HG02678 (cell line): ENCODE results near the gene FBXO45.
"Not testable (repeated sequence)": the region's sequence is repeated elsewhere in the genome, so short reads cannot be mapped to it uniquely, and the experiment has no call there.

Source experiments
- ATAC-seq: cut with Tn5 transposase; IDR thresholded peaks from one replicate; pipeline ENCODE4 v1.9.1; 2021; ENCODE audit warnings: mild to moderate bottlenecking, moderate library complexity; ENCODE audit not compliant: unreplicated experiment

Gene FBXO45

DNA sequence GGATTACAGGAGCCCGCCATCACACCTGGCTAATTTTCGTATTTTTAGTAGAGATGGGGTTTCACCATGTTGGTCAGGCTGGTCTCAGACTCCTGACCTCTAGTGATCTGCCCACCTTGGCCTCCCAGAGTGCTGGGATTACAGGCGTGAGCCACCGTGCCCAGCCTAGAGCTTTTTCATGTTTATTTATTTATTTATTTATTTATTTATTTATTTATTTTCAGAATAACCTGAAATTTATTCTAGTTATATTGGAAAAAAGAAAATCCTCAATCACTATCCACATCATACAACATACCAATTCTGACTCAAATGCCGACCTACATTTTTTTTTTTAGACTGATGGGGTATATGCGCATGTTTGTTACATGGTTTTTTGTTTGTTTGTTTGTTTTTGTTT is 46.8 kb downstream of the FBXO45 start:
- not testable (repeated sequence) for ATAC-seq

- no peak for ATAC-seq
Measured at GRCh38 chr3:196617256-196617655, 48.8 kb downstream of the FBXO45 start.

- no peak for ATAC-seq
Measured at GRCh38 chr3:196619223-196619622, 50.8 kb downstream of the FBXO45 start.

DNA sequence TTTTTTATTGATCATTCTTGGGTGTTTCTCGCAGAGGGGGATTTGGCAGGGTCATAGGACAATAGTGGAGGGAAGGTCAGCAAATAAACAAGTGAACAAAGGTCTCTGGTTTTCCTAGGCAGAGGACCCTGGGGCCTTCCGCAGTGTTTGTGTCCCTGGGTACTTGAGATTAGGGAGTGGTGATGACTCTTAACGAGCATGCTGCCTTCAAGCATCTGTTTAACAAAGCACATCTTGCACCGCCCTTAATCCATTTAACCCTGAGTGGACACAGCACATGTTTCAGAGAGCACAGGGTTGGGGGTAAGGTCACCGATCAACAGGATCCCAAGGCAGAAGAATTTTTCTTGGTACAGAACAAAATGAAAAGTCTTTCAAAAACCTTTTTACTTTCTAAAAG is 51.2 kb downstream of the FBXO45 start:
- not testable (repeated sequence) for ATAC-seq

DNA sequence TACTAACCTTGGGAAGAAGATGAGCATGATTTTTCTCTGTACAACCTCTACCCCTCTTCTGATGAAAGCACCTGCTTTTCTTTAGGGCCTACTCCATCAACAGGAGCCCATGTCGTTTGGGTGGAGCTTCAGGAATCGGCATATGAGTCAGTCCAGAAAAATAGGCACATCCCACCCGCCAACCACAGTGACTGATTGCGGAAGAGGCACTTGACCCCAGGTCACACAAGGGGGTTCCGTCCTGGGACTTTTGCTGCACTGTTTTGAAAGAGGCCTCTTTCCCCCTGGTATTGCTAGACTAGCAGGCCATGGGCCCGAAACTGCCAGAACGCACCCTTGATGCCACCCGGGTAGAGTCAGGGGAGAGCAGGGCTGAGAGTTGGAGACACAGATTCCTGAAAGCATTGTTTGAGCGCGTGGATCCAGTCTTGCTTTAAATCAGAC is 51.7 kb downstream of the FBXO45 start:
- peak; percentile 64 for ATAC-seq

DNA sequence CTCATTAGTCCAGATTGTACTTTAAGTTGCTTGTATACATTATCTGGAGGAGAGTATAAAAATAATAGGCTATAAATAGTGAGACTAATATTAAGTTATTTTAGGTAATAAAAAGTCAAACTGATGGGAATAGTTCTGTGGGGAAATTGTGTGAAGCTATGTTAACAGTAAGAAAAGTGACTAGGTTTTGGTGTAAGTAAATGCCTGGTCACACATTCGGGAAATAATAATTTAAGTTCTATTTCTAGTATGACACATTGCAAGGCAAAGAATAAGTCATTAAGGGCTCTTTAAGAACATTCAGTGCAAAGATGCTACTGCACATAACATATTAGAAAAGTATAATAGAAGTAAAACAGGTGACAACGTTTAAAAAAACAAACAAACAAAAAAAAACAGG is 52.2 kb downstream of the FBXO45 start:
- no peak for ATAC-seq

DNA sequence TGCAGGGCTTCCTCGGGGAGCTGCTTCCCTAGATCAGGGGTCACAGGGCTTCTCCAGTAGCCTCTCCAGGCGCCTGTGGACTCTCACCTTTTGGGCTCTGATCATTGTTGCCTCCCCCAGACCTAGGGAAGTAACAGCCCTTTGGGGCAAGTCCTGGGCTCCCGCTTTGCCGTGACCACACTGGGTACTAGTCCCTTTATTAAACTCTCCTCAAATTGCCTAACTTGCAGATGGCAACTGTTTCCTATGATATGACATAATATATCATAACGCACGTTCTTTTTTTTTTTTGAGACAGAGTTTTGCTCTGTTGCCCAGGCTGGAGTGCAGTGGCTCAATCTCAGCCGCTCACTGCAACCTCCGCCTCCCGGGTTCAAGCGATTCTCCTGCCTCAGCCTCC is 53.2 kb downstream of the FBXO45 start:
- ATAC-seq: no peak

- no peak for ATAC-seq
Measured at GRCh38 chr3:196624067-196624790, 55.8 kb downstream of the FBXO45 start.

DNA sequence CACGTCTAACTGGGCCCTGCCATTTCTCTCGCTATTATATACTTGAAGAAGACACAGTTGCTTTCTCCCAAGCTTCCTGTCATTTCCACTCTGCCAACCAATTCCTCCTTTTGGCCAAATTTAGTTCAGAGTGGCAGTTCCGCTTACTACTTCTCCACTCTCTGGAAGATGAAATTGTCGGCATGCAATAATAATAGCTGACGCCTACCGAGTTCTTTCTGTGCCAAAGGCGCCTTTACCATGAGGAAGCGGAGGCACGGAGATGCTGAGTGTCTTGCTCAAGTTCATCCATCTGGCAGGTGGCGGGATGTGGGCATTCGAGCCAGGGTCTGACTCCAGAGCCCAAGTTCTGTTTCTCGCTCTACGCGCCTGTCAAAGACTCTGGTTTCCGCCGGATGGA is 56.4 kb downstream of the FBXO45 start:
- no peak for ATAC-seq

GRCh38 chr3:196625331-196625730 is 56.9 kb downstream of the FBXO45 start:
- ATAC-seq: no peak

DNA sequence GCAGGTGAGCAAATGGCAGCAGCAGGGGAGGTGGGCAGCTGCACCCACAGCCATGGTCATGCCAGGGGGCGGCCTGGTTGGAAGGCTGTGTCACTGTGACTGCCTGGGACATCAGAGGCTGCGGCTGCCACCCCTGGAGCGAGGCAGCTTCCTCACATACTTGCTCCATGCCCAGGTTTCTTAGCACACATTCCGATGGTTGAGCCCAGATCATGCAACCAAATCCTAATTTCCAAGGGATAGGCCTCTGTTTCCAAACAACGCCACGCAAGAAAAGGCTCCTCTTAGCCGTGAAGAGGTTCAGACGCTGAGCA is 59.4 kb downstream of the FBXO45 start:
- ATAC-seq: no peak

GRCh38 chr3:196629228-196629627 is 60.8 kb downstream of the FBXO45 start:
- ATAC-seq: no peak

- ATAC-seq: no peak
Measured at GRCh38 chr3:196631682-196632045, 63.2 kb downstream of the FBXO45 start.

GRCh38 chr3:196632046-196632751 is 63.7 kb downstream of the FBXO45 start:
- ATAC-seq: peak; percentile 78

DNA sequence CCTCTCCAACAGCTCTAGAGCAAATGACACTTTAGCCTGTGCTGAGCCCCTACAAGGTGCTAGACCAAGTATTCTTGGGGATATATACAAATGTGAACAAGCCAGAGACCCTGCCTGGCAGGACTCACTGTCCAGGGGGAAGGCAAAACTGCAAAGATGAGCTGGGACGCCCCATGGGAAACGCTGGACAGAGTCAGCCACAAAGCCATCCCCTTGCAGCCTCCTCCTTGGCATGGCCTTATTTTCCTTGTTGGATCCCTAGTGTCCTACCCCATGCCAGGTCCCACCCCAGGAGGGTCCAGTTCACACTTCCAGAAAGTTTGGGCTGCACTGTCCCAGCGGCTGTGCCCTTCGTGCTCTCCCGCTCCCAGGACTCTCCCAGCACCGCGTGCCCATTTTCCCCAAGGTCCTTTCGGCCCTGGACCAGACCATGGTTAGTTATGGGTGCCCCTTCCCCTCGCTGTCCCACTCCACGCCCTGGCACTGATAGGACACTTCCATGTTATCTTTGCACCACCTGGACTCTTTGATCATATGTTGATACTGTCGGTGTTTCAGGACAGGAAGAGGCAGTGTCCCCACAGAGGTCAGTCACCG is 65.2 kb downstream of the FBXO45 start:
- no peak for ATAC-seq

GRCh38 chr3:196634224-196634623 is 65.8 kb downstream of the FBXO45 start:
- no peak for ATAC-seq

- ATAC-seq: no peak
Measured at GRCh38 chr3:196634829-196635228, 66.4 kb downstream of the FBXO45 start.

DNA sequence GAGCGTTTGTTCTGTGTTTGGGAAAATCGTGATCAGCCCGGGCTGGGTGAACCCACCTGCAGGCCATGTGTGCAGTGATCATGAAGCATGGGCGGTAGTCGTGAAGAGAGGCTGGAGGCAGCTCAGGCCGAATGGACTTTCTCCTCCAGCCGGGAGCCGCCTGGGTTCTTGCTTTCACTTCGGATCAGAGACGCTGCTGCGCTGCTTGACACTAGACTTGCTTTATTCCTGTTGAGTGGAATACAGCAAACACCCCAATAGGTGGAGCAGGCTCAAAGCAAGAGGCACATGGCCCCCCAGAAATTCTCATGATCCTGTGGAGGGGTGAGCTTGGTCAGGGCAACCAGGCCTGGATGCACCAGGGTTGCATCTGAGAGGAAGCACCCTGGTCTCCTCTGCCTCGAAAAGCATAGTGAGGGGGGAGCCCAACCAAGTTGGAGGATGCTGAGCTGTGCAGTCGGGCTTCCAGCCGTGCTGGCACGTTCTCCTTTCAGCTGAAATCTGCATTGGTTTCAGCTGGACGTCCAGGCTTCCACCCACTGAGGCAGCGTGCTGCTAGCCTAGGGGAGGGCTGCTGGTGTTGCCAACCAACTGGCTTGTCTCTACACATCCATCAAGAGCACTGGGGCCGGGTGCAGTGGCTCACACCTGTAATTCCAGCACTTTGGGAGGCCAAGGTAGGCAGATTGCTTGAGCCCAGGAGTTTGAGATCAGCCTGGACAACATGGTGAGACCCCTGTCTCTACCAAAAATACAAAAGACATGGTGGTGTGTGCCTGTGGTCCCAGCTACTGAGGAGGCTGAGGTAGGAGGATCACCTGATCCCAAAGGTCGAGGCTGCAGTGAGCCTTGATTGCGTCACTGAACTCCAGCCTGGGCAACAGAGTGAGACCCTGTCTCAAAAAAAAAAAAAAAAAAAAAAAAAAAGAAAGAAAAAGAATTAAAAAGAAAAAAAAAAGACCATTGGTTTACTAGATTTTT is 68.2 kb downstream of the FBXO45 start:
- ATAC-seq: no peak

GRCh38 chr3:196637941-196638340 is 69.5 kb downstream of the FBXO45 start:
- ATAC-seq: not testable (repeated sequence)
